NCI-H460 (cell line): ENCODE results near the gene DPT. TPM values are rescaled to one million over a fixed set of nuclear protein-coding genes. Genes with fewer than 3 reads are reported as not detected.
A peak's percentile ranks its signal among the peaks of the same experiment; 100 is the strongest.

ENCODE experiments used
- DNase-seq: peaks from one replicate; pipeline ENCODE4 v3.0.0-alpha.2; 2016; ENCODE audit warnings: low read depth; ENCODE audit errors: extremely low read depth
- total RNA-seq: library from RNA; depleted of rRNA; stranded (reverse); fragments of >200 nt; shearing (Covaris generic); gene quantifications from 2 replicates; pipeline ENCODE4 v1.2.3, GENCODE V29; 2014

Gene DPT
- total RNA-seq, 1 experiment from 2014 or later = not detected

DNA sequence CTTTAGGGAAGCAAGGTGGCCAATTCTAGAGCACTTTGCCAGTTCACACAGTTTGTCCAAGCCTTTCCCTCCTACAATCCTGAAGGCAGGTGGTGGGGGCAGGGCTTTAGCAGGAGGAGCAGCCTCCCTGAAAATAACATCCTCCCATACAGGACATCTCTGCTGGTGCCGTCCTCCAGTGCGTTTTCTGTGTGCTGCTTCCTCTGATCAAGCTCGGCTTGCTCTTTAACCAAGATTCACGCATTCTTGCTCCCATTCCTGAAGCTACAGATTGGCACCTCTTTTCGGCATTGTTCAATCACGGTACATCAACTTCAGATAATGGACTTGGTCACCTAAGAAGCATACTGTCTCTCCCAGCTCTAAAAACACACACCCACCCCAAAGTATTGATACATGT lies 7.5 kb upstream of the DPT start:
- no peak for DNase-seq

DNA sequence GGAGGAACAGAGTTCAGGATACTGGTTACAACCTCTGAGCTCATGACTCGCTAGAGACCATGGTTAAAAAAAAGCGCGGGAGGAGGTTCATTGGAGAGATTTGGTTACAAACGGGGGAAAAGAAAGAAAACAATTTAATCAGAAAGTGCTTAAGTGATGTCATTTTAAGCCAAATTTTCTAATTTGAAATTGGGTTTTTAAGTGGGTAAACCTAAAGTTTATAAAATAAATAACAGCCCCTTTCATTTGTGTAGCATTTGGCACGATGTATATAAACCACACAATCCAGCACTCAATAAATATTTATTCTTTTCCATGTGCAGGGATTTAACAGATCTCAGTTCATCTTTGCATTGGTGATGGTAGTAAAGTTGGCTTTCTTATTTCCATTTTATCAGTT lies 7.0 kb upstream of the DPT start:
- no peak for DNase-seq

DNA sequence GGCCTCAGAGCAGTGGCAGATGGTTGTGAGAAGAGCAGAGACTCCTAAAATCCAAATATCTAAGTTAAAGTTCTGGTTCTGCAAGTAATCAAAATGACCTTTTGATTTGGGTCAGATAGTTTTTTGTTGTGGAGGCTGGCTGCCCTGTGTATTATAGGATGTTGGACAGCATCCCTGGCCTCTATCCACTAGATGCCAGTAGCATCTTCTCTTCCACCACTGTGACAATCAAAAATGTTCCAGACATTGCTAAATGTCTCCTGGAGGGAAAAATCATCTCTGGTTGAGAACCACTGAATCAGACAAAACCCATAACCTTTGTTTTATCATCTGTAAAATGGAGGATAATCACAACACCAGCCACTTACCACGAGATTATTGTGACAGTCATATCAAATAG lies 5.9 kb upstream of the DPT start:
- DNase-seq = no peak

DNA sequence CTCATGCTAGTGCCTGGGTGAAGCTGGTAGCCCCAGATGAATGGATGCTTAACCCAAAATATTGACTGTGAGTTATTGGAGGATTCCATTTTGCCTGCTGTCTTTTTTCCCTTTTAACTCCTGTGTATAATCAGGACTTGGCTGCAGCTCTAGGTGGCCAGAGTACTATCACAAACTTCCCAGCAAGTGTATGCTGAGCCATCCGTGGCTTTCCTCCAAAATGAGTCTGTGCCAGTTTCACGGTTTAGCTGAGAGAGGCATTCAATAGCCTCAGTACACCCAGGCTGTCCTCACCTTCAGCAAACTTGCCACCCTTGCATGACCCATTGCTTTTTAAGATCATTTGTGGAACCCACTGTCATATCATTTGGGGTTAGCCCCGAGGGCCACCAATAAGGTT lies 5.3 kb upstream of the DPT start:
- no peak for DNase-seq

DNA sequence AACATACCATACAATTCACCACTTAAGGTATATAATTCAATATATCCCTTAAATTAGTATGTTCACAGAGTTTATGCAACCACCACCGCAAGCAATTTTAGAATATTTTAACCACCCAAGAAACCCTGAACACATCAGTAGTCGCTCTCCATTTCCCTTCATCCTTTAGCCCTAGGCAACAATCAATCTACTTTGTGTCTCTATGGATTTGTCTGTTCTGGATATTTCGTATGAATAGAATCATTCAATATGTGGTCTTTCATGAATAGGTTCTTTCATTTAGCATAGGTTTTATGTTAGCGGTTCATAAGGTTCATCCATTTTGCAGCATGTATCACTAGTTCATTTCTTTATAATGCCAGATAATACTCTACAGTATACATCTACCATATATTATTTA lies 4.2 kb upstream of the DPT start:
- DNase-seq = no peak

DNA sequence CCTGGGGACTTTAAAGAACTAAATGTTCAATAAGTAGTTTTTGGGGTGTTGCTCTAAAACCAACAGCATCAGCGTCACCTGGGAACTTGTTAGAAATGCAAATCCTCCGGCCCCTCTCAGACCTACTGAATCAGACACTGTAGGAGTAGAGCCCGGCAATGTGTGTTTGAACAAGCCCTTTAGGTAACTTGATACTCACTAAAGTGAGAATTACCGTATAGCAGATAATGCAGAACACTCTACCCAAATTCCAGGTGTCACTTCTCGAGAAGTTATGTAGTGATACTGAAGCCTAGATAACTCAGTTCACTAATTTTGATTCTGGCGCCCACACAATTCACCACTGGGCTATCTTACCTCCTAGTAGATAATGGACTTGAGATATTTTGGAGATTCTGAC lies 3.7 kb upstream of the DPT start:
- DNase-seq = no peak

DNA sequence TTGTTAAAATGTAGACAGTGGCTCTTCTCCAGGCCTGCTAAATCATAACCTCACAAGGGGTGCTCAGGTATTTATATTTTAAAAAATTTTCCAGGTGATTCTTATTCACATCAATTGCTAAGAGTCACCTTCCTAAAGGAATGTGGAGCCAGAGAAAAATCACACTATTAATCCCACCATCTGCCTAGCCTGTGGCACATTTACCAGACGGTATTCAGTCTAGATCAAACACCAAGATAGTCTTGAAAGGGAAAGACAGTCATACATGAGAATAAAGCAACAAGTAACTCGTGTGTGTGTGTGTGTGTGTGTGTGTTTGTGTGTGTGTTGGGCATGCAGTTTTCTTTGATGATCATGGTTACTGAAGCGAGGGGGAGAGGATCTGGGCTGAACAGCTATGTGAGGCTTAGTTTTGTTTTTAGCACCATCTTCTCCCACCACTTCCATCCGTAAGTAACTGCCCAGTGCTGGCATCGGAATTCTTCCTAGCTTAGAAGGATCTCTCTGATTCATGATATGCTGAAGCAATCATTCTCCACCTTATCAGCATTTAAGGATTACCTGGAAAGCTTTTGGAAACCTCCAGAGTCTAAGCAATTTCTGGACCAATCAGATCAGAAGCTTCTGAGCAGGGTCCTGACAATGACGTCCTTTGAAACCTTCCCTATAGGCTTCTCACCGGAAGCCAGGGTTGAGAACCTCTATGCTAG lies 2.4 kb upstream of the DPT start:
- no peak for DNase-seq

DNA sequence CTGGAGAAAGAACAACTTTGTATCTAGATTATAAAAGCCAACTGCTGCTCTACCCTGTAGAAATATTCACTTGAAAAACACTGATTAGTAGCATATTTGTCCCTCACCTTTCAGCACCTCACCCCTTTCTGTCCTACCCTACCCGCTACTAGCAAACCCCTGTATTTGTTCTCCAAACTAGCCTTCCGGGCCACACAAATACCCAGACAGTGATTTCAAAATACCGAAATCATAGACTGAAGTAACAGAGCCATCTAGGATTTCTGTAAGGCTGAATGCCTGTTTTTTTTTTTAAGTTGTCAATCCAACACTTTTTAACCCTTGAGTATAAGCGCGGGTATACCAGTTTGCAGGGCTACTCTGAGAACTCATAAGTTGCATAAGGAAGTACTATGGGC lies 398 bp upstream of the DPT start:
- DNase-seq = no peak

DNA sequence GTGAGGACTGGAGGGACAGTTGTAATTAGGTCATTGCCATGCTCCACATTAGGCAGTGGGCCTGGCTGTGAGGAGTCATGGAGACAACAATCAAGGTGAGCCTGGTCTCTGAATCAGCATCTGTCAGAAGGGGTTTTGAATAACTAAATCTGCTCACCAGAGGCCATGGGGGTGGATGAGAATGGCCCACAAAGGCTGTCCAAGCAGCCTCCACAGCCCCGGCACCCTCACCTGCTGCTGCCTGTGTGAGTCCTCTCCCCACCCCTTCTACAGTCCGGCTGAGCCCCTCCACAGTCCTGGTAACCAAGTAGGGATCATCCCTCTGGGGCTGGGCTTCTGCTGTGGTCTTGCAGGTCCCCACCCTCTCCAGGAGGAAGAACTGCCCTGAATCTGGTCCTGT lies 2.3 kb downstream of the DPT start:
- no peak for DNase-seq

DNA sequence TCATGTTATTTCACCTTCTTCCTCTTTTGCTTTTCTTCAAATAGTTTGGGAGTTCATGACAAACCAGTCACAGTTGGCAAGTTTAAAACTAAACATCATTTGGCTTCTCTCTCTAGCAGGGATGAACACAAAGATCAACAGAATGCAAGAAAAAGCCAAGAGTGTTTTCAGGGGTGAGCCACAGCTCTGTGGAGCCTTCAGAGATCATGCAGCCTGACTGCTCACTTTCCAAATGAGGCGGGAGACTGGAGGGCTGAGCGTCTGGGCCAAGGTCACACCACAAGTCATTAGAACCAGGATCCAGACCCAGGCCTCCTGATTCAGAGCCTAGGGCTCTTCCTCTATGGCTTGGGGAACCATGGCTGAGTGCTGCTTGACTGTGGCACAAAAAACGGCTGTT lies 2.7 kb downstream of the DPT start:
- DNase-seq = no peak

DNA sequence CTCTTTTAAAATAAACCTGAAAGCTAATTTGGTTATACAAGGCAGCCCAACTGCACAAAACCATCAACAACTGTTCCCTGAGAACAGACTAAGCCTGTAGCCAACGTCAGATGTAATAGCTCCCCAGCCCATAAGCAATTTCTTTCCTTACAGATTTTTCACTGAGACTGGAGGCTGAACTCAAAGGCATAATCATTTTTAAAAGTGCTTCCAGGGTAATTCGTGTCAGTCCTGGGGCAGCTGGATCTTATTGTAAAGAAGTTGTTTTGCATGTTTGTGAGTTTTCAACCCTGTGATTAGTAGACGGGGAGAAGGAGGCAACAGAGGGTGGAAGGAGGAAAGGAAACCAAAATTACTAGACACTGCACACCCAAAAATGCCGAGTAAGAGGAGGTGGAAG lies 3.2 kb downstream of the DPT start:
- DNase-seq = no peak

DNA sequence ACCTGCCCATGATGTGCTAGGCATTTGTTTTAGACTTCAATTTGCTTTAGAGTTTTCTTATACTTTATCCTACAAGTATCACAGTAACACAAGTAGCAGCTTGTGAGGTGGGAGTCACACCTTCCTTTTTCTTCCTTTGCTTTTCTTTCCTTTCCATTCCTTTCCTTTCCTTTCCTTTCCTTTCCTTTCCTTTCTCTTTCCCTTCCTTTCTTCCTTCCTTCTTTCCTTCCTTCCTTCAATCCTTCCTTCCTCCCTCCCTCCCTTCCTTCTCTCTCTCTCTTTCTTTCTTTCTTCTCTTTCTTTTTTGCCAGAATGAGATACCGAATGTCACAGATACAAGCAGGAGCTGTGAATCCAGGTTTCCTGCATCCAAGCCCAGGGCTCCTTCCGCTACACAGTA lies 3.9 kb downstream of the DPT start:
- DNase-seq = no peak

DNA sequence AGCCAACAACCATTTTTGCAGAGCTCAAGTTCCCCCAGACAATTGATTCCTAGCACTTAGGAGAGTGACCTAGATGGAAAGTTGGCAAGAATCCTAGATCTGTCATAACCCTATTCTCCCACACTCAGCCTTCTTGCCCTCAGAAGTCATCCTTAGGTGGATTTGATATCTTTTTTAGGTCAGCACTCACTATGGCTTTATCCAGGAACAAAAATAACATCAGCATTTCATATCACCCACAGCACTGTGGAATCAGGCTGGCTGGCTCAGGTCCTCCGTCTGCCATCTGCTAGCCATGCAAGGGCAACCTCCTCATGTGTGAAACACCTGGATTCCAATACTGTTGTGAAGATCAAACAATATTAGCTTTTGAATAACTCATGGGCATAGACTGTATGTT lies 6.0 kb downstream of the DPT start:
- DNase-seq = no peak

DNA sequence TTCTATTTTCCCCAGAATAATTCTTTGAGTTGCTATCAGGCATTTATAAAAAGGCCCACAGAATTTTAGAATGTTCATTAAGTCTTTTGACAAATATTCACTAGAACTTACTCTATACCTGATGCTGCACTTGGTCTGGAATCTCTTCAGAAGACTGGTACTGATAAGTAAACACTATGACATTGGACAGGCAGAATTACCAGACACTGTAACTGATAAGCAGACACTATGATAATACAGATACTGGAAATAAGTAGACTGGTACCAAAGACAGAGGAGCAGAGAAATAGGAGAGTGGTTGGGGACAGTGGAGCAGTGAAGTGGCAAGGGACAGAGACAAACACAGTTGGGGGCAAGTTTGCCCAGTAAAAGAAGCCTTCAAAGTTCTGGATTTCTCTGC lies 8.2 kb downstream of the DPT start:
- no peak for DNase-seq

DNA sequence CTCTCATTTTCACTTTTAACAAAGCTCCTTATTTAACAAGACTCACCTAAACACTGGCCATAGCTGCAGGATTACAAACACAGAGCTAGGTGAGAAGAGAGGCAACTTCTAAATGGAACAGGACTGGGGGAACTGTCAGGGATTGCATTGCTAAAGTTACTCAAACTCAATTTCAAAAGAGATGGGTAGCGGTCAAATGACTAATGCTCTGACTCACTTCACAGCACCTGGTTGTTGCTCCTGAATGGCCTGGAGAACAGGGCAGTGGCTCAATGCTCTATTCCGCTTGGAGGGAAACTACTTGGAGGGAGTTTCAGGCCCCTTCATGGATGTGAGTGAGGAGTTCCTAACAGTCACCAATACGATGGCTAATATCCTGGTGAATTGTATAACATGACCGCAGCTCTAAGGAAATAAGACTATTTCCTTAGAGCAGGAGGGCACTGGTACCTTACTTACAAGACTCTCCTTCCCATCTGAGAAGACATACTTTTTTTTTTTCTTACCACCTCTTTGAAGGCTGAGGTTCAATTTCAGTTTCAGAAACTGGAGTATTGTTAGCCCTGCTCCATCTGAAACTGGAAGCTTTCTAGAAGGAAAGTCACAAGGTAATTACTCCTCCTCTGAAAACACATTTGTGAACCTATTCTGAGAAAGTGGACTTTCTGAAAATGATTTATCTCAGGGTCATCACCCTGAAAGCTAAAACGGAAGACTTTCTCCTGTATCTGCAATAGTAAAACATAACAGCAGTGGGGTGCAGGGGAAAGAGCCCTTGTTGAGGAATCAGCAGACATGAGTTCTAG lies 9.5 kb downstream of the DPT start:
- no peak for DNase-seq

DNA sequence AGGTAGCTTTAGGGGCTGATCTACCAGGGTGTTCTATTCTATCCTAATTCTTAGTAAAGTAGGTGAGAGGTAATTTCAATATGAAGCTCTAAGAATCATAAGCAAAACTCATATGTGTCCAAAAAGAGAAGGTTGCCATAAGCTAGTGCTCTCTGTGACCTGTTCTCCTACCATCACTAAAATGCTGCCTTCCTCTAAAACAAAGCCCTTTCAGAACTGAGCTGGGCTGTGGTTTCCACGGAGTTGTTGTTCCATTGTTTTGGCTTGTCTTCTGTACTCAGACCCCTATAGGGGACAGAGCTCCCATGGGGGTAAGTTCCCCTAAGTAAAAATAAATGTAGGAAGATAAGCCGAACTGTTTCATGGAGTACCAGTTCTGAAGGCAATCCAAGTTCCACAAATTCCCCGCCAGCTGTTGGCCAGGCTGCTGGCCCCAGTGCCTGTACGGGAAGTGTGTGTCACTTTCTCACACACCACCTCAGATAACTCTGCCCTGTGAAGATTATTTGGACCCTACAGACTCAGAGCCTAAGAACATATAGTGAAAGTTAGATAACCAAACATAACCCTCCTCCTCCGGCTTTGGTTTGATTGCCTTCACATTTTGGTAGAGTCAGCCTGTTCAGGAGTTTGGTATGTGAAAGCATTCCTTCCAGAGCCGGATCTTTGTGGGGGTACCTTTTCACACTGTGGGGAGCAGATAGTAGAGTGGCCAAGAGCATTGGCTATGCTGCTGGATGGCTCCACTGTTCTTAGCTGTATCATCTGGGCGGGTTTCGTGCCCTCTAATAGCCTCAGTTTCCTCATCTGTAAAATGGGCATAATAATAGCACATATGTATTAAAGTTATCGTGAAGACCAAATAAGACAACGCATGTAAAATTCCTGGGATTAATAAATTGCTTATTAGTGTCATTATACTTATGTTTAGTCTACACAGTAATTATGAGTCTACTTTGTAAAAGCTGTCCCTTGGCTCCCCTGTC lies 10.8 kb downstream of the DPT start:
- DNase-seq = no peak

DNA sequence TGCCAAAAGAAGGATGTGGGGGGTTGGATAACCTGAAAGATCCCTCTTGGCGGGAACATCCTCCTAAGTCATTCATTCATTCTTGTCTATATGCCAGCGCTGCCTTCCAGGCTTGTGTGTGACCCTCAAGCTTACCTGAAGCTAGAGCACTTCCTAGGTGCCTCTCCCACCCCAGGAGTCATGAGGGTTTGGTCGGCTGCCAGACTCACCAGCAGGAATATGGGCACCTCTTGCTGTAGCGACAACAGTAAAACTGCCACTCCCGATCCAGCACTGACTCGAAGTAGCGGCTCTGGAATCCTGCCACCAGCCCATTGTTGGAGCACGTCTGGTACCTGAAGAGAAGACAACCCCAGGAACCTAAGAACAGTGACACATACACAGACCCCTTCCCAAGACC lies 15.0 kb downstream of the DPT start:
- DNase-seq = no peak

DNA sequence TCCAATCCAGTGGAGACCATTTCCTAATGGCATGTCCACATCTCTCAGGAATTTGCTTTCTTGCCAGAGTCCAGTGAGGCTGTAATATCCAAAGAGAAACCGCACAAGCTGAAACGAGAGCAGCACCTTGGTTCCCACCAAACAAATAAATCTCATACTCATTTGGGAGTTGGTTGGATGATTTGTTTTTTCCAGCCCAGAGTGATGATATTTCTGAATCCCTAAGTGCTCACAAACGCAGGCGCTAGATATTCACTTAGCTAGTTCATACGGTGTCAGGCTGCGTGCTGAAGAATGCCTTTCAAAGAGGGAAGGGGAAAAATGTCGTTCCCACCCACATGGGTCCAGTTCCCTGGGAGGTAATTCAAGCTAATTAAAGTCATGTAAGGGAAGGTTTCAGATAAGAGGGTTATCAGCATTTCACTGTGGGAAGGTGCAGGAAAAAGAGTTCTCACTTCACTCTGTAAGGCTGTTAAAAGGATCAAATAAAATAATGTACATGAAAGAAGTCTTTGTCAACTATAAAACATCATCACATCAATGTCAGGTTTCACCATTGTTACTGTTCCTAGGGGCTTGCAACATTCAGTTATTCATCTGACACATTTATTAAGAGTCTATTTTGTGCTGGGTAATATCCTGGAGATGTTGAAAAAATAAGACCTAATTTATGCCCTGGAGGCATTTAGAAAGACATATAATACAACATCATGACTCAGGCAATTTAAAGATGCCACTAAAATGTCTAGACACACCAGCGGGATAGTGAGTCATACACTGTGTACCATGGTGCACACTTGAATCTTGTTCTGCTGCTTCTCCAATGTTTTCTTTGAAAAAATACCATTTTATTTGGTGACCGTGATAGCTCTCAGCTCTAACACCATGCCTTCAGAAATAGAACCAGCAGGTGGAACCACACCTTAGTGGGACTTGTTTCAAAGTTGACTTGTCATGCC lies 19.3 kb downstream of the DPT start:
- peak; percentile 15 for DNase-seq

DNA sequence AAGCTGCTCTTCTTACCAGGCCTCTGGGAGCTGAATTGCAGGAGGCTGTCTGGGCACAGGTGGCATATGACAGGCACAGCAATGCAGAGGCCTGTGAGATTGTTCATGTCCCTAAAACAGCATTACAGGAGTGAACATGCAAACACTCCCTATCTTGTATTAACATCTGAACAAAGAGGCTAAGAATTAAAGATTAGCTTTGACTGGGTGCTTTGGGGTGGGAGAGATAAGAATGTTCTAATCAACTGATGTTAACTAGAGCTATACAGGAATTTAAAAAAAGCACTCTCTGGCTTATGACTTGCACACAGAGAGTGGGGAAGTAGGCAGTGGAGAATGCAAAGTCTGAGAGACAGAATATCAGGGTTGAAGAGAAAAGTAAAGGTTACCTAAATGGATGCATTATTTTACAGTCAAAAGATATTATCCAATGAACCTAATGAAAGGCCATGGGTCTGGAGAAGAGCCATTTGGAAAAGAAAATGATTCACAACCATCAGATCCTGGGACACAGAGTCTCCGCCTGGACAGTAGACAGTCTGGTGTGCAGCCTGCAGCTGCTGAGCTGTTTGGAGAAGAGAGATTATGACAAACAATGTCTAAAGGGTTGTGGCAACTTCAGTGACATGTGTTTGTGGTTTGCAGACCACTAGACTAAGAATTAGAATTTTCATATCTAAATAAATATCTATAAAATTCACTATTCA lies 20.2 kb downstream of the DPT start:
- DNase-seq = no peak
